ENCODE measurements around the gene PAPPA.

GRCh38 chr9:116181853-116182610, 28.4 kb downstream of the PAPPA start:
- TF ChIP-seq, protein P1, sequence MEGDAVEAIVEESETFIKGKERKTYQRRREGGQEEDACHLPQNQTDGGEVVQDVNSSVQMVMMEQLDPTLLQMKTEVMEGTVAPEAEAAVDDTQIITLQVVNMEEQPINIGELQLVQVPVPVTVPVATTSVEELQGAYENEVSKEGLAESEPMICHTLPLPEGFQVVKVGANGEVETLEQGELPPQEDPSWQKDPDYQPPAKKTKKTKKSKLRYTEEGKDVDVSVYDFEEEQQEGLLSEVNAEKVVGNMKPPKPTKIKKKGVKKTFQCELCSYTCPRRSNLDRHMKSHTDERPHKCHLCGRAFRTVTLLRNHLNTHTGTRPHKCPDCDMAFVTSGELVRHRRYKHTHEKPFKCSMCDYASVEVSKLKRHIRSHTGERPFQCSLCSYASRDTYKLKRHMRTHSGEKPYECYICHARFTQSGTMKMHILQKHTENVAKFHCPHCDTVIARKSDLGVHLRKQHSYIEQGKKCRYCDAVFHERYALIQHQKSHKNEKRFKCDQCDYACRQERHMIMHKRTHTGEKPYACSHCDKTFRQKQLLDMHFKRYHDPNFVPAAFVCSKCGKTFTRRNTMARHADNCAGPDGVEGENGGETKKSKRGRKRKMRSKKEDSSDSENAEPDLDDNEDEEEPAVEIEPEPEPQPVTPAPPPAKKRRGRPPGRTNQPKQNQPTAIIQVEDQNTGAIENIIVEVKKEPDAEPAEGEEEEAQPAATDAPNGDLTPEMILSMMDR (IDR thresholded peaks at IDR 0.05), result no peak
- TF ChIP-seq ZNF121 (CRISPR knock-in tag; IDR thresholded peaks at IDR 0.05) (no peak), SP1 (CRISPR knock-in tag; conservative IDR thresholded peaks at IDR 0.05) (no peak), TCF7 (CRISPR knock-in tag; IDR thresholded peaks at IDR 0.05; ENCODE audit: low read depth) (no peak), CREB1 (CRISPR knock-in tag; IDR thresholded peaks at IDR 0.05) (no peak), OVOL2 (CRISPR knock-in tag; IDR thresholded peaks at IDR 0.05; ENCODE audit: borderline replicate concordance) (no peak), TEAD4 (CRISPR knock-in tag; IDR thresholded peaks at IDR 0.05) (no peak), USF1 (CRISPR knock-in tag; IDR thresholded peaks at IDR 0.05) (no peak), STAT6 (CRISPR knock-in tag; conservative IDR thresholded peaks at IDR 0.05; ENCODE audit: low read depth) (no peak), CBFB (CRISPR knock-in tag; IDR thresholded peaks at IDR 0.05; ENCODE audit: low read depth) (no peak), NR3C1 (CRISPR knock-in tag; conservative IDR thresholded peaks at IDR 0.05; ENCODE audit: low read depth) (no peak)
- TF ChIP-seq, protein P2, sequence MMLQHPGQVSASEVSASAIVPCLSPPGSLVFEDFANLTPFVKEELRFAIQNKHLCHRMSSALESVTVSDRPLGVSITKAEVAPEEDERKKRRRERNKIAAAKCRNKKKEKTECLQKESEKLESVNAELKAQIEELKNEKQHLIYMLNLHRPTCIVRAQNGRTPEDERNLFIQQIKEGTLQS (CRISPR knock-in tag; conservative IDR thresholded peaks at IDR 0.05), result no peak
- TF ChIP-seq, protein P3, sequence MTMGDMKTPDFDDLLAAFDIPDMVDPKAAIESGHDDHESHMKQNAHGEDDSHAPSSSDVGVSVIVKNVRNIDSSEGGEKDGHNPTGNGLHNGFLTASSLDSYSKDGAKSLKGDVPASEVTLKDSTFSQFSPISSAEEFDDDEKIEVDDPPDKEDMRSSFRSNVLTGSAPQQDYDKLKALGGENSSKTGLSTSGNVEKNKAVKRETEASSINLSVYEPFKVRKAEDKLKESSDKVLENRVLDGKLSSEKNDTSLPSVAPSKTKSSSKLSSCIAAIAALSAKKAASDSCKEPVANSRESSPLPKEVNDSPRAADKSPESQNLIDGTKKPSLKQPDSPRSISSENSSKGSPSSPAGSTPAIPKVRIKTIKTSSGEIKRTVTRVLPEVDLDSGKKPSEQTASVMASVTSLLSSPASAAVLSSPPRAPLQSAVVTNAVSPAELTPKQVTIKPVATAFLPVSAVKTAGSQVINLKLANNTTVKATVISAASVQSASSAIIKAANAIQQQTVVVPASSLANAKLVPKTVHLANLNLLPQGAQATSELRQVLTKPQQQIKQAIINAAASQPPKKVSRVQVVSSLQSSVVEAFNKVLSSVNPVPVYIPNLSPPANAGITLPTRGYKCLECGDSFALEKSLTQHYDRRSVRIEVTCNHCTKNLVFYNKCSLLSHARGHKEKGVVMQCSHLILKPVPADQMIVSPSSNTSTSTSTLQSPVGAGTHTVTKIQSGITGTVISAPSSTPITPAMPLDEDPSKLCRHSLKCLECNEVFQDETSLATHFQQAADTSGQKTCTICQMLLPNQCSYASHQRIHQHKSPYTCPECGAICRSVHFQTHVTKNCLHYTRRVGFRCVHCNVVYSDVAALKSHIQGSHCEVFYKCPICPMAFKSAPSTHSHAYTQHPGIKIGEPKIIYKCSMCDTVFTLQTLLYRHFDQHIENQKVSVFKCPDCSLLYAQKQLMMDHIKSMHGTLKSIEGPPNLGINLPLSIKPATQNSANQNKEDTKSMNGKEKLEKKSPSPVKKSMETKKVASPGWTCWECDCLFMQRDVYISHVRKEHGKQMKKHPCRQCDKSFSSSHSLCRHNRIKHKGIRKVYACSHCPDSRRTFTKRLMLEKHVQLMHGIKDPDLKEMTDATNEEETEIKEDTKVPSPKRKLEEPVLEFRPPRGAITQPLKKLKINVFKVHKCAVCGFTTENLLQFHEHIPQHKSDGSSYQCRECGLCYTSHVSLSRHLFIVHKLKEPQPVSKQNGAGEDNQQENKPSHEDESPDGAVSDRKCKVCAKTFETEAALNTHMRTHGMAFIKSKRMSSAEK (CRISPR knock-in tag; IDR thresholded peaks at IDR 0.05; ENCODE audit: borderline replicate concordance), result no peak
- TF ChIP-seq, protein P4, sequence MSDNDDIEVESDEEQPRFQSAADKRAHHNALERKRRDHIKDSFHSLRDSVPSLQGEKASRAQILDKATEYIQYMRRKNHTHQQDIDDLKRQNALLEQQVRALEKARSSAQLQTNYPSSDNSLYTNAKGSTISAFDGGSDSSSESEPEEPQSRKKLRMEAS (CRISPR knock-in tag; IDR thresholded peaks at IDR 0.05), result no peak

Measured in WTC11 (cell line).